Tibial artery (tissue), 4 donors: Measurements from ENCODE around the gene C3orf70.

Source experiments
- DNase-seq, 2 donors: peaks; one replicate each; pipeline ENCODE4 v3.0.0-alpha.2; 2019
- H3K27ac ChIP-seq, 2 donors: fragments of 200-600 bp; sonication (generic) in 1 of 2; 1 replicate in 1 of 2; 2 replicates in 1 of 2; pipeline ENCODE4 v1.5.1; 2018 to 2019; ENCODE audit warnings: mild to moderate bottlenecking in 1 of 2
- H3K27me3 ChIP-seq, 2 donors: fragments of 200-600 bp; sonication (generic) in 1 of 2; one replicate each; pipeline versions ENCODE4 v1.5.1 to v1.6.0; 2016 to 2019
- H3K36me3 ChIP-seq, 3 donors: fragments of 200-600 bp; sonication (generic) in 2 of 3; one replicate each; pipeline ENCODE4 v1.5.1; 2016 to 2019; ENCODE audit warnings: mild to moderate bottlenecking in 2 of 3
- H3K4me1 ChIP-seq, 4 donors: fragments of 200-600 bp; sonication (generic) in 2 of 4; 1 replicate in 3 of 4; 2 replicates in 1 of 4; pipeline ENCODE4 v1.5.1; 2016 to 2019
- H3K4me3 ChIP-seq, 2 donors: fragments of 200-600 bp; sonication (generic) in 1 of 2; 1 replicate in 1 of 2; 2 replicates in 1 of 2; pipeline ENCODE4 v1.5.1; 2018 to 2019; ENCODE audit warnings: mild to moderate bottlenecking in 2 of 2
- H3K9me3 ChIP-seq, 3 donors: fragments of 200-600 bp; sonication (generic) in 1 of 3; one replicate each; pipeline ENCODE4 v1.5.1; 2016 to 2019
- CTCF ChIP-seq, 2 experiments: fragments of 200-600 bp in 1 of 2; fragments of 450-650 bp in 1 of 2; IDR thresholded peaks; one replicate each; pipeline ENCODE4 v1.5.1; 2017 to 2019; ENCODE audit warnings: antibody characterized with exemption in 2 of 2, mild to moderate bottlenecking in 1 of 2, moderate library complexity in 1 of 2
- intact Hi-C: fragments of 100-400 bp; cut with DNase I; formaldehyde crosslinking; loops from one replicate; pipeline ENCODE4 v1.15.0; 2023; ENCODE audit warnings: low total_unique reads

C3orf70 gene

GRCh38 chr3:185075547-185075946 is 77.3 kb downstream of the C3orf70 start:
- intact Hi-C loops, result no loop called here
- DNase-seq, result no peak
- H3K4me1 ChIP-seq, result peaks cover 0 to 13% (median 5%) of the 10 kb centered on the region in 4 donors
- no peak for TF ChIP-seq CTCF (IDR thresholded peaks at IDR 0.05)
- no peak overlapping the region for H3K4me3 ChIP-seq
- no peaks in the 10 kb centered on the region for H3K27me3 ChIP-seq
- no peak overlapping the region for H3K27ac ChIP-seq
- no peaks in the 10 kb centered on the region for H3K9me3 ChIP-seq
- H3K36me3 ChIP-seq, result peaks cover 0 to 6% (median 0%) of the 10 kb centered on the region in 3 donors

DNA sequence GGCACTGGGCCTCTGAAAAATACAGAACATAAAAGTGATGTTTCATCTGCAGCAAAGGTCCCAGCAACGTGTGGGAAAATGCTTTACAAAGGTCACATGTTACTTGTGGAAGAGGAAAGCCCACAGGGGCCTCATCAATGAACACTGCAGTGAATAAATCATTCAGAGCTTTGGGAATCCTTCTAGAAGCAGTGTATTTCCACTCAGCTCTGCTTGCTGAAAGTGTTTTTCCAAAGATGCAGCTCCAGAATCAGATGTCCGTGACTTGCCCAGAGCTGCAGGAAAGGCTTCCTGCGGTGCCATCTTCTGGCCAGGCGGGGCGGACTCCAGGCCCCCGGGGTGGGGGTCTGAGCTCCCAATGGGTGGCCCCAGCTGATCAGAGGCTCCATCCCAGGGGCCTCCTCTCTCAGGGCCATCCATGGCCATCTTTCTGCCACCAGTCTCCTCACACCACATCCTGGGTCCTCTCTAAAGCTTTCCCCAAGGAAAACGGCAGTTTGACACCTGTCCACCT is 81.5 kb downstream of the C3orf70 start:
- intact Hi-C loops, result no loop called here
- no peaks in the 10 kb centered on the region for H3K9me3 ChIP-seq
- no peak overlapping the region for H3K27ac ChIP-seq
- H3K4me1 ChIP-seq, result no peaks in the 10 kb centered on the region
- TF ChIP-seq CTCF (IDR thresholded peaks at IDR 0.05), result no peak
- no peak overlapping the region for H3K4me3 ChIP-seq
- no peaks in the 10 kb centered on the region for H3K36me3 ChIP-seq
- no peaks in the 10 kb centered on the region for H3K27me3 ChIP-seq
- DNase-seq, result no peak

- Histone ChIP-seq H3K4me3 (no peak overlapping the region), H3K36me3 (no peaks in the 10 kb centered on the region), H3K27me3 (no peaks in the 10 kb centered on the region), H3K27ac (no peak overlapping the region), H3K9me3 (no peaks in the 10 kb centered on the region), H3K4me1 (no peaks in the 10 kb centered on the region)
- peak; percentile 10 to 14 for TF ChIP-seq CTCF (IDR thresholded peaks at IDR 0.05)
- intact Hi-C loops, result no loop called here
- DNase-seq, result no peak
Measured at GRCh38 chr3:185070491-185071286, 82.2 kb downstream of the C3orf70 start.

- H3K4me3 ChIP-seq, result no peak overlapping the region
- H3K9me3 ChIP-seq, result no peaks in the 10 kb centered on the region
- intact Hi-C loops, result loop anchor here (5.0 kb wide), 1 partner anchor 113 kb away; no protein-coding TSS in a partner anchor
- H3K4me1 ChIP-seq, result no peaks in the 10 kb centered on the region
- no peak for TF ChIP-seq CTCF (IDR thresholded peaks at IDR 0.05)
- DNase-seq, result no peak
- H3K36me3 ChIP-seq, result no peaks in the 10 kb centered on the region
- no peak overlapping the region for H3K27ac ChIP-seq
- no peaks in the 10 kb centered on the region for H3K27me3 ChIP-seq
Measured at GRCh38 chr3:185069037-185070030, 83.5 kb downstream of the C3orf70 start.

DNA sequence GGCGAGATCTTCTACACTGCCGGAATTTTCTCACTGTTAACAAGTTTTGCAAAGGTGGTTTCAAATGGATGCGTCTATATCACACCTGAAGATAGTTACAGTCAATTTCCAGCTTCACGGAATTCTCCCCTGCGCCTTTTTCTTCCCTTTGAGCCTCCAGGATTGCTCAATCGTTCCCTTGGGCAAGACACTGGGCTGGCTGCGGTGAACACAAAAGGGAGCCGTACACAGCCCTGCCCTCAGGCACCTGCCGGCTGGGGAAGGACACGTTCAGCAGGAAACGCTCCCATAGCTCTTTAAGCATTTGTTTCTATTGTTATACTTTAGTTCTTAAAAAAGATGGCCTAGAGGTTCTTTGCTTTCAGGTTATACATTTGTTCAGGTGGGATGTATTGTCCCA is 85.7 kb downstream of the C3orf70 start:
- Histone ChIP-seq H3K4me3 (no peak overlapping the region), H3K27ac (no peak overlapping the region), H3K27me3 (no peaks in the 10 kb centered on the region), H3K9me3 (no peaks in the 10 kb centered on the region), H3K4me1 (no peaks in the 10 kb centered on the region), H3K36me3 (no peaks in the 10 kb centered on the region)
- intact Hi-C loops, result loop anchor here (5.0 kb wide), 1 partner anchor 115 kb away; no protein-coding TSS in a partner anchor
- DNase-seq, result no peak
- TF ChIP-seq CTCF (IDR thresholded peaks at IDR 0.05), result no peak
